A673 (cell line): ENCODE measurements around the gene OGFOD2. TPM values are rescaled to one million over a fixed set of nuclear protein-coding genes. Genes with fewer than 3 reads are reported as not detected.

Experiments
- Bru-seq: library from RNA; stranded (reverse); fragments of 400-500 nt; gene quantifications from one replicate; lab custom pipeline; 2021; lab: Mats Ljungman, UMichigan
- BruChase-seq, 2 experiments: library from RNA; stranded (reverse); fragments of 400-500 nt; gene quantifications; one replicate each; lab custom pipeline; 2021; lab: Mats Ljungman, UMichigan
- BruUV-seq: library from RNA; stranded (reverse); fragments of 400-500 nt; replicated peaks from 2 replicates; lab custom pipeline; 2021; lab: Mats Ljungman, UMichigan
- CTCF ChIA-PET: fragments of 300-600 bp; sonication (Branson Sonifier 250); formaldehyde crosslinking; loops from one replicate; lab custom pipeline; 2022; ENCODE audit warnings: antibody characterized with exemption; lab: Charles Lee
- POLR2A ChIA-PET: fragments of 300-600 bp; sonication (Branson Sonifier 250); formaldehyde crosslinking; loops from one replicate; lab custom pipeline; 2022; ENCODE audit warnings: antibody characterized with exemption; ENCODE audit not compliant: low non-redundant PET; lab: Charles Lee
- DNase-seq: peaks from one replicate; pipeline ENCODE4 v3.0.0-alpha.2; 2015; ENCODE audit warnings: low spot score
- H3K27ac ChIP-seq: fragments of 200-600 bp; sonication (generic); 2 replicates; pipeline ENCODE4 v1.5.1; 2016; ENCODE audit warnings: mixed run types, low read depth, mild to moderate bottlenecking, mixed read lengths, antibody characterized with exemption, low read length; ENCODE audit not compliant: poor library complexity, severe bottlenecking
- H3K27me3 ChIP-seq: fragments of 200-600 bp; sonication (generic); replicated peaks from 2 replicates; pipeline ENCODE4 v1.6.1; 2017; ENCODE audit warnings: mixed run types, low read depth, mild to moderate bottlenecking, mixed read lengths, antibody characterized with exemption, low read length; ENCODE audit not compliant: insufficient read depth, poor library complexity
- H3K36me3 ChIP-seq: fragments of 200-600 bp; sonication (generic); 2 replicates; pipeline ENCODE4 v1.6.1; 2016; ENCODE audit warnings: mixed run types, mild to moderate bottlenecking, mixed read lengths, antibody characterized with exemption, low read length; ENCODE audit not compliant: insufficient read depth, poor library complexity, severe bottlenecking
- H3K4me1 ChIP-seq: fragments of 200-600 bp; sonication (generic); 2 replicates; pipeline ENCODE4 v1.6.1; 2017; ENCODE audit warnings: mixed run types, mild to moderate bottlenecking, mixed read lengths, antibody characterized with exemption, low read length; ENCODE audit not compliant: insufficient read depth, poor library complexity, severe bottlenecking
- H3K4me3 ChIP-seq: fragments of 200-600 bp; sonication (generic); 2 replicates; pipeline ENCODE4 v1.5.1; 2016; ENCODE audit warnings: low read depth, mixed run types, mild to moderate bottlenecking, mixed read lengths, low read length; ENCODE audit not compliant: poor library complexity, severe bottlenecking
- H3K9me3 ChIP-seq: fragments of 200-600 bp; sonication (generic); 2 replicates; pipeline ENCODE4 v1.6.1; 2016; ENCODE audit warnings: mixed run types, low read depth, mild to moderate bottlenecking, mixed read lengths, antibody characterized with exemption, low read length; ENCODE audit not compliant: poor library complexity, severe bottlenecking
- EZH2 ChIP-seq: fragments of 200-600 bp; sonication (generic); IDR thresholded peaks from 2 replicates; pipeline ENCODE4 v1.6.1; 2017; ENCODE audit warnings: borderline replicate concordance, low read depth, mild to moderate bottlenecking, mixed read lengths, antibody characterized with exemption, low read length; ENCODE audit not compliant: poor library complexity, severe bottlenecking
- intact Hi-C: fragments of 100-400 bp; cut with micrococcal nuclease; formaldehyde crosslinking; loops from one replicate; pipeline ENCODE4 v1.10.0; 2022; ENCODE audit not compliant: unreplicated experiment
- long read RNA-seq: library from polyadenylated mRNA; stranded (forward); transcript quantifications from one replicate; pipeline ENCODE4 v2.0.0, GENCODE V29; 2022
- total RNA-seq: library from RNA; stranded (reverse); gene quantifications from 2 replicates; pipeline ENCODE4 v1.2.3, GENCODE V29; 2021
- TF ChIP-seq, protein P1 (sequence below): fragments of 300-800, 200-600 bp; sonication (generic); conservative IDR thresholded peaks from 2 replicates; pipeline ENCODE4 v1.5.1; 2017; ENCODE audit warnings: low read depth, mild to moderate bottlenecking, antibody characterized with exemption, low read length, moderate library complexity, mixed read lengths

Gene OGFOD2
- 18.2 and 22.2 TPM in 2 replicates for total RNA-seq
- Bru-seq, nascent RNA = percentile 55 among the genes with signal in this experiment
- BruChase-seq, experiment 1, labeled RNA remaining after a 2-hour chase = percentile 50 among the genes with signal in this experiment
- BruChase-seq, experiment 2, labeled RNA remaining after a 6-hour chase = percentile 52 among the genes with signal in this experiment
- long read RNA-seq, transcript OGFOD2-201 (7 exons, 1,780 nt) = major isoform, 15 of 47 reads
- long read RNA-seq, partial matches to known transcripts = 7 of 47 reads
- long read RNA-seq, other reads (novel, unspliced or antisense) = 21 of 47 reads

DNA sequence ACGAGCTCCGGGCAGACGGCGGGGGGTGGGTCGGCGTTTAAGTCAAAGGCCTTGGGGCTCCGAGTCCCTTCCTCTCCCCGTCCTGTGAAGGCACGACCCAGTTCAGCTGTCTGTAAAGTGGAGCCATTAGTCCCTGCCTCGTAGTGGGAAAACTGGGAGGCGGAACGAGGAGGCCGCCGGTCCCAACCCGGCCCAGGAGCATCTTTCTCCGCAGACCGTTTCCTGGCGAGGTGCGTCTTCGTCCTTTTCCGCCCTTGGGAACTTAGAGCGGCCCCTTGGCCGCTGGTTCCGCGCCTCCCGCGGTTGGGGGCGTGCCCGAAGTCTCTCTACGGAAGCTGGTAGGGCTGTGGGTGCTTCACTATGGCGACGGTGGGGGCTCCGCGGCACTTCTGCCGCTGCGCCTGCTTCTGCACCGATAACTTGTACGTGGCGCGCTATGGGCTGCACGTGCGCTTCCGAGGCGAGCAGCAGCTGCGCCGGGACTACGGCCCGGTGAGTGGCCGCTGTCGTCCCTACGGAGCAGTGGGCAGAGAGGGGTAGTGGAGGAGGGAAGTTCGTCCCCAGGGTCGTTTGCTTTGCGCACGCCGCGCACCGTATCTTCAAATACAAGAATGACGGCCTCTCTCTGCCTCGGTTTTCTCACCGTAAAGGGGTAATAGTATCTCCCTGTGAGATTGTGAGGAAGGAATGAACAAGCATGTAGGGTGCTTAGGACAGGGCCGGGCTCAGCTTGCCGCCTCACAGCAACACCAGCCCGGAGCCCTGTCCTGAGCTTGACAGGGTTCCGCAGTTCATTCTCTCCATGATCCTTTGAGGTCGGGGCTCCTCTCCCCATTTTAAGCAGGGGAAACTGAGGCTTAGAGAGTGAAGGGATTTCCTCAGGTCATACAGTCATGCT, at the start of gene OGFOD2:
Gene OGFOD2 (plus strand): TSS at position 353 of the 898 bp plus-strand sequence. CDS start 8 bp downstream, at position 361.
- TSS peak; percentile 57 for BruUV-seq
- H3K4me1 ChIP-seq = peaks cover 14% of the 10 kb centered on the region
- ChIA-PET CTCF (no interaction called here), POLR2A (interaction anchor here (0.6 kb wide), 1 partner anchor 410 kb away, joined by 4 read pairs; no protein-coding TSS in a partner anchor)
- no peaks in the 10 kb centered on the region for H3K27me3 ChIP-seq
- TF ChIP-seq EZH2 = no peak
- TF ChIP-seq, protein P1, sequence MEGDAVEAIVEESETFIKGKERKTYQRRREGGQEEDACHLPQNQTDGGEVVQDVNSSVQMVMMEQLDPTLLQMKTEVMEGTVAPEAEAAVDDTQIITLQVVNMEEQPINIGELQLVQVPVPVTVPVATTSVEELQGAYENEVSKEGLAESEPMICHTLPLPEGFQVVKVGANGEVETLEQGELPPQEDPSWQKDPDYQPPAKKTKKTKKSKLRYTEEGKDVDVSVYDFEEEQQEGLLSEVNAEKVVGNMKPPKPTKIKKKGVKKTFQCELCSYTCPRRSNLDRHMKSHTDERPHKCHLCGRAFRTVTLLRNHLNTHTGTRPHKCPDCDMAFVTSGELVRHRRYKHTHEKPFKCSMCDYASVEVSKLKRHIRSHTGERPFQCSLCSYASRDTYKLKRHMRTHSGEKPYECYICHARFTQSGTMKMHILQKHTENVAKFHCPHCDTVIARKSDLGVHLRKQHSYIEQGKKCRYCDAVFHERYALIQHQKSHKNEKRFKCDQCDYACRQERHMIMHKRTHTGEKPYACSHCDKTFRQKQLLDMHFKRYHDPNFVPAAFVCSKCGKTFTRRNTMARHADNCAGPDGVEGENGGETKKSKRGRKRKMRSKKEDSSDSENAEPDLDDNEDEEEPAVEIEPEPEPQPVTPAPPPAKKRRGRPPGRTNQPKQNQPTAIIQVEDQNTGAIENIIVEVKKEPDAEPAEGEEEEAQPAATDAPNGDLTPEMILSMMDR = no peak
- H3K4me3 ChIP-seq = peak within 1 kb of the TSS; percentile 91
- peak; percentile 95 for DNase-seq
- H3K27ac ChIP-seq = peak within 1 kb of the TSS; percentile 99
- H3K36me3 ChIP-seq = no peaks in the 10 kb centered on the region
- H3K9me3 ChIP-seq = no peaks in the 10 kb centered on the region
- intact Hi-C loops = no loop called here

DNA sequence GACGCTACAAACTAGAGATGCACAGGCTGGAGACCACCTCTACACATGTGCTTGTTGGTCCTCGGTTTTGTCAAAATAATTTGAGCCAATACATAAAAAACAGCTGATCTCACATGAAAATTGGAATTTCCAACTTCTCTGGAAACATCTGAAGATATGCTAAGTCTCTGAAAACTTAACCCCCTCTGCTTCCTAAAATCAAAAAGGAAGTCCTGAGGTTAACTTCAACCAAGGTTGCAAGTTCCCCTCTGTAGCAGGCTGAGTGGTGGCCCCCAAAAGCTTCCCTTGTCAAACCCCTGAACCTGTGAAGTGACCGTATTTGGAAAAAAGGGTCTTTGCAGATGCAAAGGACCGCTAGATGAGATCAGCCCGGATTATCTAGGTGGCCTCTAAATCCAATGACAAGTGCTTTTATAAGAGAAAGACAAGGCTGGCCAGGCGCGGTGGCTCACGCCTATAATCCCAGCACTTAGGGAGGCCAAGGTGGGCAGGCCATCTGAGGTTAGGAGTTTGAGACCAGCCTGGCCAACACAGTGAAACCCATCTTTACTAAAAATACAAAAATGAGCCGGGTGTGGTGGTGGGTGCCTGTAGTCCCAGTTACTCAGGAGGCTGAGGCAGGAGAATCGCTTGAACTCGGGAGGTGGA, 47.2 kb upstream of the OGFOD2 start:
- BruUV-seq = no TSS peak
- no peaks in the 10 kb centered on the region for H3K36me3 ChIP-seq
- ChIA-PET CTCF (interaction anchor here (0.6 kb wide), 1 partner anchor 91 kb away, joined by 7 read pairs; no protein-coding TSS in a partner anchor), POLR2A (no interaction called here)
- intact Hi-C loops = no loop called here
- no peaks in the 10 kb centered on the region for H3K9me3 ChIP-seq
- H3K4me3 ChIP-seq = no peak overlapping the region
- peak overlapping the region; percentile 16 for H3K27ac ChIP-seq
- H3K4me1 ChIP-seq = peaks cover 17% of the 10 kb centered on the region
- no peaks in the 10 kb centered on the region for H3K27me3 ChIP-seq
- TF ChIP-seq EZH2 = no peak
- TF ChIP-seq, protein P1 = no peak
- DNase-seq = no peak
